Endothelial cell of umbilical vein (primary cell): ENCODE data around the gene TMEM181. TPM values are rescaled to one million over a fixed set of nuclear protein-coding genes. Genes with fewer than 3 reads are reported as not detected.

Experiments used
- BruUV-seq: library from RNA; stranded (reverse); fragments of 400-500 nt; replicated peaks from 2 replicates; lab custom pipeline; 2021; lab: Mats Ljungman, UMichigan
- CTCF ChIA-PET: fragments of 300-600, 350-600 bp; sonication (Branson Sonifier 250); formaldehyde crosslinking; loops from one replicate; lab custom pipeline; 2021; ENCODE audit warnings: antibody characterized with exemption, inconsistent platforms; lab: Charles Lee
- POLR2A ChIA-PET: fragments of 300-600, 350-600 bp; sonication (Branson Sonifier 250); formaldehyde crosslinking; loops from one replicate; lab custom pipeline; 2021; ENCODE audit warnings: antibody characterized with exemption, inconsistent platforms; lab: Charles Lee
- DNase-seq: peaks from one replicate; pipeline ENCODE4 v3.0.0-alpha.2; 2011; ENCODE audit warnings: low read depth, low spot score
- FAIRE-seq: peaks from 2 replicates; lab custom pipeline; 2011; peaks lifted over from hg19 to GRCh38; lab: Jason Lieb, UNC
- H2AFZ ChIP-seq: 2 replicates; pipeline ENCODE4 v1.6.0; 2012; ENCODE audit warnings: low read depth, low read length, control low read depth, inconsistent platforms
- H3K27ac ChIP-seq: 2 replicates; pipeline ENCODE4 v1.5.1; 2011; ENCODE audit warnings: low read depth, mild to moderate bottlenecking, control low read depth, low read length, moderate library complexity; ENCODE audit not compliant: insufficient read depth
- H3K27me3 ChIP-seq, 2 experiments: 2 replicates each; pipeline versions ENCODE4 v1.6.0 to v1.6.1; 2011; ENCODE audit warnings: low read length in 2 of 2, mixed read lengths in 1 of 2; ENCODE audit not compliant: control insufficient read depth in 2 of 2, insufficient read depth in 2 of 2
- H3K36me3 ChIP-seq, 2 experiments: 2 replicates in 1 of 2; 3 replicates in 1 of 2; pipeline ENCODE4 v1.5.1; 2011; ENCODE audit warnings: low read length in 2 of 2, mild to moderate bottlenecking in 1 of 2, moderate library complexity in 1 of 2; ENCODE audit not compliant: control insufficient read depth in 2 of 2, insufficient read depth in 2 of 2; ENCODE audit errors: extremely low read depth in 1 of 2
- H3K4me1 ChIP-seq: 3 replicates; pipeline ENCODE4 v1.5.1; 2011; ENCODE audit warnings: mild to moderate bottlenecking, low read length; ENCODE audit not compliant: control insufficient read depth, insufficient read depth; ENCODE audit errors: extremely low read depth
- H3K4me2 ChIP-seq: 2 replicates; pipeline ENCODE4 v1.6.1; 2011; ENCODE audit warnings: low read length, control low read depth, mixed read lengths; ENCODE audit not compliant: insufficient read depth
- H3K4me3 ChIP-seq, 3 experiments: fragments of 200-600 bp in 1 of 3; sonication (generic), shearing (Covaris generic) in 1 of 3; replicated peaks in 1 of 3; 2 replicates each; pipeline ENCODE4 v1.5.1; 2011 to 2016; ENCODE audit warnings: control low read depth in 3 of 3, low read length in 3 of 3, mild to moderate bottlenecking in 2 of 3, inconsistent platforms in 1 of 3, low read depth in 1 of 3, moderate library complexity in 1 of 3; ENCODE audit not compliant: insufficient read depth in 1 of 3
- H3K79me2 ChIP-seq: 2 replicates; pipeline ENCODE4 v1.6.0; 2012; ENCODE audit warnings: low read length, inconsistent platforms; ENCODE audit not compliant: control insufficient read depth, insufficient read depth
- H3K9ac ChIP-seq: replicated peaks from 2 replicates; pipeline ENCODE3; 2011; ENCODE audit warnings: low read length, control low read depth; ENCODE audit not compliant: insufficient read depth; ENCODE audit errors: extremely low read depth
- H3K9me1 ChIP-seq: replicated peaks from 3 replicates; pipeline ENCODE4 v1.6.0; 2011; ENCODE audit warnings: mild to moderate bottlenecking, low read length; ENCODE audit not compliant: control insufficient read depth, insufficient read depth; ENCODE audit errors: extremely low read depth
- H3K9me3 ChIP-seq: replicated peaks from 2 replicates; pipeline ENCODE4 v1.5.1; 2012; ENCODE audit warnings: low read length, inconsistent platforms; ENCODE audit not compliant: control insufficient read depth, insufficient read depth
- H4K20me1 ChIP-seq: replicated peaks from 2 replicates; pipeline ENCODE3; 2011; ENCODE audit warnings: mild to moderate bottlenecking, low read length; ENCODE audit not compliant: control insufficient read depth, insufficient read depth; ENCODE audit errors: extremely low read depth
- CTCF ChIP-seq, 2 donors: IDR thresholded peaks; 1 replicate in 1 of 2; 2 replicates in 1 of 2; pipeline ENCODE4 v1.5.1; 2011; ENCODE audit warnings: low read length in 2 of 2, mild to moderate bottlenecking in 2 of 2, moderate library complexity in 2 of 2, control low read depth in 1 of 2, inconsistent platforms in 1 of 2, low read depth in 1 of 2; ENCODE audit not compliant: insufficient read depth in 1 of 2; ENCODE audit errors: extremely low read depth in 1 of 2
- EZH2 ChIP-seq: IDR thresholded peaks from 2 replicates; pipeline ENCODE4 v1.6.1; 2012; ENCODE audit warnings: borderline replicate concordance, low read depth, mild to moderate bottlenecking, moderate library complexity, low read length, inconsistent platforms; ENCODE audit not compliant: severe bottlenecking
- FOS ChIP-seq: IDR thresholded peaks from 2 replicates; pipeline ENCODE4 v1.6.1; 2011; ENCODE audit warnings: mild to moderate bottlenecking, low read length, moderate library complexity, borderline replicate concordance; ENCODE audit not compliant: insufficient read depth
- GATA2 ChIP-seq: IDR thresholded peaks from 2 replicates; pipeline ENCODE4 v1.7.0; 2011; ENCODE audit warnings: low read depth, mild to moderate bottlenecking, moderate library complexity, mixed read lengths, low read length; ENCODE audit not compliant: insufficient read length, insufficient read depth
- JUN ChIP-seq: IDR thresholded peaks from 2 replicates; pipeline ENCODE4 v1.6.1; 2011; ENCODE audit warnings: borderline replicate concordance, low read depth; ENCODE audit not compliant: insufficient read length, insufficient read depth
- MAX ChIP-seq: IDR thresholded peaks from 2 replicates; pipeline ENCODE4 v1.6.1; 2011; ENCODE audit not compliant: insufficient read depth, insufficient read length
- MYC ChIP-seq: IDR thresholded peaks from one replicate; pipeline ENCODE4 v1.6.1; 2011; ENCODE audit warnings: mild to moderate bottlenecking, low read depth, low read length
- POLR2A ChIP-seq: IDR thresholded peaks from 2 replicates; pipeline ENCODE4 v1.6.1; 2012; ENCODE audit warnings: low read depth, mild to moderate bottlenecking, control low read depth, low read length
- POLR2AphosphoS5 ChIP-seq: IDR thresholded peaks from 2 replicates; pipeline ENCODE4 v1.6.1; 2012; ENCODE audit warnings: low read depth, mild to moderate bottlenecking, control low read depth, low read length, moderate library complexity; ENCODE audit not compliant: insufficient read depth
- dilution Hi-C: fragments of 300-500 bp; cut with MboI; formaldehyde crosslinking; loops from one replicate; pipeline ENCODE4 v1.15.0; 2019; ENCODE audit warnings: low sequenced_read_pairs; ENCODE audit not compliant: extremely low pct_ligation_motif_present
- intact Hi-C: fragments of 100-400 bp; cut with micrococcal nuclease; formaldehyde crosslinking; loops from one replicate; pipeline ENCODE4 v1.10.0; 2022
- polyA plus RNA-seq, 4 experiments: library from polyadenylated mRNA; depleted of rRNA in 3 of 4; stranded (reverse) in 3 of 4; unstranded in 1 of 4; fragments of >200 nt; gene quantifications; 2 replicates each; pipeline versions ENCODE4 v1.2.1 to v1.2.3, GENCODE V29; 2011 to 2012; ENCODE audit warnings: missing spikeins in 1 of 4
- total RNA-seq: library from RNA; stranded (reverse); gene quantifications from 2 replicates; pipeline ENCODE4 v1.2.3, GENCODE V29; 2021

Gene TMEM181
- total and polyA plus RNA-seq, 2 donors (not counting 3 experiments of a cell fraction or from before 2014, with no cell fraction given): 21.7 to 33.5 TPM

- no peaks in the 10 kb centered on the region for H3K9me3 ChIP-seq
- H3K4me3 ChIP-seq: peak overlapping the region in 1 of 3 experiments; percentile 16
- intact Hi-C loops (loop anchor here (5.0 kb wide), 1 partner anchor 224 kb away; no protein-coding TSS in a partner anchor), dilution Hi-C loops (no loop called here)
- no peak overlapping the region for H2AFZ ChIP-seq
- DNase-seq (peak; percentile 45), FAIRE-seq (no peak)
- peak overlapping the region; percentile 90 for H3K27ac ChIP-seq
- peaks cover 27% of the 10 kb centered on the region for H3K4me1 ChIP-seq
- H4K20me1 ChIP-seq: no peaks in the 10 kb centered on the region
- peak overlapping the region; percentile 41 for H3K9ac ChIP-seq
- BruUV-seq: no TSS peak
- H3K36me3 ChIP-seq: peaks cover 7 to 23% of the 10 kb centered on the region in 2 experiments
- POLR2A ChIA-PET: no interaction called here
- H3K4me2 ChIP-seq: peak overlapping the region; percentile 54
- no peaks in the 10 kb centered on the region for H3K27me3 ChIP-seq
- H3K79me2 ChIP-seq: no peaks in the 10 kb centered on the region
- TF ChIP-seq POLR2A (no peak), POLR2AphosphoS5 (no peak), GATA2 (no peak), MYC (no peak)
- H3K9me1 ChIP-seq: no peaks in the 10 kb centered on the region
- CTCF ChIA-PET: interaction anchor here (0.6 to 2.8 kb wide), 7 partner anchors 9 to 417 kb away, joined by 3 to 16 read pairs (median 4); no protein-coding TSS in a partner anchor
These were observed 71.2 kb downstream of the TMEM181 start for GRCh38 chr6:158630938-158631616.

- TF ChIP-seq FOS (peak; percentile 95), POLR2AphosphoS5 (peak; percentile 59), CTCF (IDR thresholded peaks at IDR 0.05; ENCODE audit: extremely low read depth in 1 of 2, insufficient read depth in 1 of 2, low read depth in 1 of 2, low read length in 2 of 2) (no peak), MYC (no peak), MAX (no peak), JUN (peak; percentile 92), EZH2 (no peak), GATA2 (peak; percentile 60), POLR2A (peak; percentile 45)
- H3K79me2 ChIP-seq: no peaks in the 10 kb centered on the region
- peaks cover 27% of the 10 kb centered on the region for H3K4me1 ChIP-seq
- H3K27me3 ChIP-seq: no peaks in the 10 kb centered on the region
- peak overlapping the region; percentile 90 for H3K27ac ChIP-seq
- ChIA-PET CTCF (interaction anchor here (0.6 to 2.8 kb wide), 7 partner anchors 10 to 418 kb away, joined by 3 to 16 read pairs (median 3); no protein-coding TSS in a partner anchor), POLR2A (no interaction called here)
- peak; percentile 100 for FAIRE-seq
- H4K20me1 ChIP-seq: no peaks in the 10 kb centered on the region
- H2AFZ ChIP-seq: no peak overlapping the region
- H3K4me2 ChIP-seq: peak overlapping the region; percentile 54
- peaks cover 10 to 22% of the 10 kb centered on the region in 2 experiments for H3K36me3 ChIP-seq
- no peaks in the 10 kb centered on the region for H3K9me1 ChIP-seq
- peak overlapping the region; percentile 41 for H3K9ac ChIP-seq
- peak; percentile 97 for DNase-seq
- intact Hi-C loops: loop anchor here (1.0 to 5.0 kb wide), 2 partner anchors 12 to 225 kb away; partner anchors contain the start of gene DYNLT1
- dilution Hi-C loops: no loop called here
- BruUV-seq: TSS peak; percentile 18
- H3K9me3 ChIP-seq: no peaks in the 10 kb centered on the region
- H3K4me3 ChIP-seq: peak overlapping the region in 1 of 3 experiments; percentile 25
These were observed 72.0 kb downstream of the TMEM181 start for GRCh38 chr6:158631678-158632537.
